HCT116 (cell line): ENCODE results near the gene DPYD.
A peak's percentile ranks its signal among the peaks of the same experiment; 100 is the strongest.

Experiments used
- CTCF ChIP-seq, 3 experiments: fragments of 200-600 bp in 1 of 3; sonication (generic) in 1 of 3; IDR thresholded peaks in 2 of 3; conservative IDR thresholded peaks in 1 of 3; 2 replicates each; pipeline ENCODE4 v1.5.1; 2012 to 2017; ENCODE audit warnings: low read depth in 2 of 3, low read length in 2 of 3, antibody characterized with exemption in 1 of 3, borderline replicate concordance in 1 of 3, control low read depth in 1 of 3, mild to moderate bottlenecking in 1 of 3, mixed read lengths in 1 of 3, mixed run types in 1 of 3, moderate library complexity in 1 of 3; ENCODE audit not compliant: insufficient read depth in 1 of 3
- EZH2 ChIP-seq: fragments of 200-600 bp; sonication (generic); IDR thresholded peaks from 2 replicates; pipeline ENCODE4 v1.6.1; 2017; ENCODE audit warnings: antibody characterized with exemption, mixed run types
- POLR2A ChIP-seq: IDR thresholded peaks from 2 replicates; pipeline ENCODE4 v1.7.0; 2011; ENCODE audit warnings: borderline replicate concordance; ENCODE audit not compliant: insufficient read depth, insufficient read length; ENCODE audit errors: extremely low read depth
- POLR2AphosphoS5 ChIP-seq: IDR thresholded peaks from 2 replicates; pipeline ENCODE4 v1.6.1; 2011; ENCODE audit warnings: mild to moderate bottlenecking, low read depth, low read length, moderate library complexity
- REST ChIP-seq: IDR thresholded peaks from 2 replicates; pipeline ENCODE4 v1.6.1; 2012; ENCODE audit warnings: low read depth
- SP1 ChIP-seq: IDR thresholded peaks from 2 replicates; pipeline ENCODE4 v1.6.1; 2012; ENCODE audit warnings: low read depth
- SRF ChIP-seq: IDR thresholded peaks from 2 replicates; pipeline ENCODE4 v1.6.1; 2012; ENCODE audit warnings: low read depth

- no peak for TF ChIP-seq CTCF (IDR thresholded peaks at IDR 0.05 in 2 of 3, conservative IDR thresholded peaks at IDR 0.05 in 1 of 3; ENCODE audit: borderline replicate concordance in 1 of 3, insufficient read depth in 1 of 3, low read depth in 2 of 3, low read length in 2 of 3)
- peak; percentile 83 for TF ChIP-seq SRF
- TF ChIP-seq EZH2, result no peak
- TF ChIP-seq POLR2AphosphoS5, result peak; percentile 38; the same call in 1 of the 2 replicates
- no peak for TF ChIP-seq POLR2A
- peak; percentile 99 for TF ChIP-seq SP1
- no peak for TF ChIP-seq REST
These were observed 642.8 kb downstream of the DPYD start for GRCh38 chr1:97277891-97278654.
